ENCODE measurements around the gene MARCKSL1. TPM values are rescaled to one million over a fixed set of nuclear protein-coding genes. Genes with fewer than 3 reads are reported as not detected.
"Not testable (repeated sequence)": the region's sequence is repeated elsewhere in the genome, so short reads cannot be mapped to it uniquely, and the experiment has no call there.

The MARCKSL1 gene
- total RNA-seq, 1 donor from 2014 or later = 28.4 TPM

DNA sequence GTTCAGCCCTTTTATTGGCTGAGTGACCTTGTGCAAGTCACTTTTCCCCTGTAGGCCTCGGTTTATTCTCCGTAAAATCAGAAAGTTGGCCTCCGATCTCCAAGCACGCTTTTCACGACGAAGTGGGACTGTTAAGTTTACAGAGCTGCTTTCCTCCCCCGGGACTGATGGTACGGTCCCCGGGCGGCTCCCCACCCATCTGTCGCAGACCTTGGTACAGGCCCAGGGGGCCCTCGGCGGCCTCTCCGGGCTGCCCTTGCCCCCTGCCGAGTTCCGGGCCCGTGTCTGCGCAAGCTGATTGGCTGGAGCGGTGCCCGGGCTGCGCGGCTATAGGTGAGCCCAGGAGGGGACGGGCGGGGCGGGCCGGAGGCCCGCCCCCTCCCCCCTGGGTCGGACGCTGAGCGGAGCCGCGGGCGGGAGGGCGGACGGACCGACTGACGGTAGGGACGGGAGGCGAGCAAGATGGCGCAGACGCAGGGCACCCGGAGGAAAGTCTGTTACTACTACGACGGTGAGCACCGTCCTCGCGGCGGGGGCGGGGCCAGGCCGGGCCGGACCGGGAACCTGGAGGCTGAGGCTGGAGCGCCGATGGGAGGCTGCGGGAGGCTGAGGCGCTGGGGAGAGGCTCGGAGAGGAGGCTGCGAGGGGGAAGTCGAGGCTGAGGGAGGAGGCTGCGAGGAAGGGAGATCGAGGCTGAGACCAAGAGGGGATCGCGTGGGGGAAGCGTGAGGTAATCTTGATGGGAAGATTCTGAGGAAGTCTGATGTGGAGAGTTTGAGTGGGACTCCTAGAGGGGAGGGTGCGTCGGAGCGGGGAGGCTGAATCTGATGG lies 44.1 kb downstream of the MARCKSL1 start, which contains the start of gene HDAC1:
Gene HDAC1 (plus strand): TSS at position 376 of the 831 bp plus-strand sequence. CDS start 87 bp downstream, at position 463.
- intact Hi-C loops (cut with micrococcal nuclease) = loop anchor here (1.0 to 5.0 kb wide), 6 partner anchors 43 to 359 kb away; partner anchors contain the start of genes EIF3I, KPNA6, MARCKSL1 and RBBP4

DNA sequence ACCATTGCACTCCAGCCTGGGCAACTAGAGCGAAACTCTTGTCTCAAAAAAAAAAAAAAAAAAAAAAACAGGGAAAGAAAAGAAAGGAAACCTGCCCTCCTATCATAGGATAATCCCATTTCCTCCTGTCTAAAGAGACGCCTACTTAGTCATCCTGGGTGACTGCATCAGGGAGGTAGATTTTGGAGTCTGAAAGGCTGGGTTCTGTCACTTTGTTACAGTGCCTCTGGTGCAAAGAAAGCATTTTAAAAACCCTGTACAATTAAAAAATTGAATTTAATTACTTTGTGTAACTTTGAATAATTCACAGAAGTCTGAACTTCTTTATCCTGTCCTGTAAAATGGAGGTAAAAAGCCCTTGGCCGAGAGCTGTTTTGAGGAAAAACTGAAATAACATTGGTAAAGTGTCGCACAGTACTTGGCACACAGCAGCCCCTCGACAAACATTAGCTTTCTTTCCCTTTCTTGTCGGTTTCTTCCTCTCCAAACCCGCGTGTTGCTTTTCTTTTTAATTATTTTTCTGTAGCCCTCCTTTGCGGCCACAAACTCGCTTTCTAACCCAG lies 44.8 kb downstream of the MARCKSL1 start:
- intact Hi-C loops (cut with micrococcal nuclease) = loop anchor here (1.0 to 5.0 kb wide), 6 partner anchors 42 to 360 kb away; partner anchors contain the start of genes EIF3I, KPNA6, MARCKSL1 and RBBP4

- intact Hi-C loops (cut with micrococcal nuclease) = no loop called here
Observed at GRCh38 chr1:32289256-32289655, 46.8 kb downstream of the MARCKSL1 start.

DNA sequence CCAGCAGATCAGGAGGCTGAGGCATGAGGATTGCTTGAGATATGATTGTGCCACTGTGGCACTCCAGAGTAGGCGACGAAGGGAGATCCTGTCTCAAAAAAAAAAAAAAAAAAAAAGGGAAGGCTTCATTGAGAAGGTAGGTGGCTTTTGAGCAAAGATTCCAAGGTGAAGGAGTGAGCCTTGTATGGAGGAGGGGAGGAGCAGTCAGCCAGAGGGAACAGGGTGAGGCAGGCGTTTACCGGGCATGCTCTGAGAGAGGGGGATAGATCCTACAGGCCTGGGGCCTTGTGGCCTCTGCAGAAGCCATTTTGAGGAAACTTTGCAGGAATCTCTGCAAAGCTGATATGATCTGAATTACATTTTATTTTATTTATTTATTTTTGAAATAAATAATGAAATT lies 49.3 kb downstream of the MARCKSL1 start:
- intact Hi-C loops (cut with micrococcal nuclease) = no loop called here

DNA sequence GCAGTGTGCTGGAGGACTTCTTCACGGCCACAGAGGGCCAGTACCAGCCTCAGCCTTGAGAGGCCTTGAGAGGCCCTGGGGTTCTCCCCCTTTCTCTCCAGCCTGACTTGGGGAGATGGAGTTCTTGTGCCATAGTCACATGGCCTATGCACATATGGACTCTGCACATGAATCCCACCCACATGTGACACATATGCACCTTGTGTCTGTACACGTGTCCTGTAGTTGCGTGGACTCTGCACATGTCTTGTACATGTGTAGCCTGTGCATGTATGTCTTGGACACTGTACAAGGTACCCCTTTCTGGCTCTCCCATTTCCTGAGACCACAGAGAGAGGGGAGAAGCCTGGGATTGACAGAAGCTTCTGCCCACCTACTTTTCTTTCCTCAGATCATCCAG lies 50.4 kb downstream of the MARCKSL1 start:
- intact Hi-C loops (cut with micrococcal nuclease) = no loop called here

DNA sequence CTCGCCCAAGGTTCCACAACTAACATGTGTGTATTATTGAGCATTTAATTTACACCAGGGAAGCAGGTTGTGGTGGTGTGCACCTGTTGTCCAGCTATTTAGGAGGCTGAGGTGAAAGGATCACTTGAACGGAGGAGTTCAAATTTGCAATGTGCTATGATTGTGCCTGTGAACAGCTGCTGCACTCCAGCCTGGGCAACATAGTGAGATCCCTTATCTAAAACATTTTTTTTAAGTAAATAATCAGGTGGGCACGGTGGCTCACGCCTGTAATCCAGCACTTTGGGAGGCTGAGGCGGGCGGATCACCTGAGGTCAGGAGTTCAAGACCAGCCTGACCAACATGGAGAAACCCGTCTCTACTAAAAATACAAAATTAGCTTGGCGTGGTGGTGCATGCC lies 51.3 kb downstream of the MARCKSL1 start:
- intact Hi-C loops (cut with micrococcal nuclease) = not testable (repeated sequence)

Other genes with a start within 250 kb of the MARCKSL1 start
- 64.9 and 67.0 TPM in 2 replicates for gene KPNA6, start 228.2 kb downstream of the MARCKSL1 start, total RNA-seq
- 79.4 and 79.8 TPM in 2 replicates for gene TXLNA, start 156.6 kb downstream of the MARCKSL1 start, total RNA-seq
- 34.3 and 35.5 TPM in 2 replicates for gene CCDC28B, start 135.6 kb downstream of the MARCKSL1 start, total RNA-seq
- gene IQCC, start 130.6 kb downstream of the MARCKSL1 start, total RNA-seq = 4.3 and 5.3 TPM in 2 replicates
- gene DCDC2B, start 127.1 kb downstream of the MARCKSL1 start, total RNA-seq = not detected in 2 replicates
- gene TMEM234, start 113.9 kb downstream of the MARCKSL1 start, total RNA-seq = 13.7 and 17.5 TPM in 2 replicates
- gene EIF3I, start 113.8 kb downstream of the MARCKSL1 start, total RNA-seq = 203 and 215 TPM in 2 replicates
- 0.34 and 0.52 TPM in 2 replicates for gene FAM167B, start 89.0 kb downstream of the MARCKSL1 start, total RNA-seq
- 413 and 422 TPM in 2 replicates for gene LCK, start 85.0 kb downstream of the MARCKSL1 start, total RNA-seq
- 202 and 216 TPM in 2 replicates for gene HDAC1, start 44.1 kb downstream of the MARCKSL1 start, total RNA-seq
- 7.3 and 7.9 TPM in 2 replicates for gene FAM229A, start 26.3 kb upstream of the MARCKSL1 start, total RNA-seq
- gene TSSK3, start 26.3 kb upstream of the MARCKSL1 start, total RNA-seq = 0.64 and 1.7 TPM in 2 replicates
- 48.3 and 49.9 TPM in 2 replicates for gene BSDC1, start 58.2 kb upstream of the MARCKSL1 start, total RNA-seq
- gene ZBTB8B, start 128.8 kb upstream of the MARCKSL1 start, total RNA-seq = not detected in 2 replicates
- 0.39 and 0.64 TPM in 2 replicates for gene ZBTB8A, start 203.2 kb upstream of the MARCKSL1 start, total RNA-seq

Measured in T-helper 2 cell treated with Interferon-gamma antibody and Interleukin-4, amounts not matched to agents 100 ng/mL and 5 ng/mL, for 36 hours (primary cell).